Coronary artery (tissue), 2 donors: ENCODE results near the gene SYT2.

Experiments
- DNase-seq: peaks from one replicate; pipeline ENCODE4 v3.0.0-alpha.2; 2017; ENCODE audit warnings: low spot score
- H3K27ac ChIP-seq, 2 donors: fragments of 200-600 bp; sonication (generic); one replicate each; pipeline ENCODE4 v1.5.1; 2016 to 2019
- H3K4me3 ChIP-seq: fragments of 200-600 bp; sonication (generic); 2 replicates; pipeline ENCODE4 v1.5.1; 2016; ENCODE audit warnings: mild to moderate bottlenecking, moderate library complexity
- TF ChIP-seq, protein P1 (sequence below): fragments of 200-600 bp; sonication (generic); IDR thresholded peaks from one replicate; pipeline ENCODE4 v1.5.1; 2019; ENCODE audit warnings: antibody characterized with exemption

SYT2 gene

GRCh38 chr1:202710070-202711045 is at the start of gene SYT2:
Gene SYT2 (minus strand): TSS chr1:202710454. CDS start chr1:202605772, 104,682 bp downstream.
- H3K27ac ChIP-seq: no peak within 1 kb of the TSS
- TF ChIP-seq, protein P1, sequence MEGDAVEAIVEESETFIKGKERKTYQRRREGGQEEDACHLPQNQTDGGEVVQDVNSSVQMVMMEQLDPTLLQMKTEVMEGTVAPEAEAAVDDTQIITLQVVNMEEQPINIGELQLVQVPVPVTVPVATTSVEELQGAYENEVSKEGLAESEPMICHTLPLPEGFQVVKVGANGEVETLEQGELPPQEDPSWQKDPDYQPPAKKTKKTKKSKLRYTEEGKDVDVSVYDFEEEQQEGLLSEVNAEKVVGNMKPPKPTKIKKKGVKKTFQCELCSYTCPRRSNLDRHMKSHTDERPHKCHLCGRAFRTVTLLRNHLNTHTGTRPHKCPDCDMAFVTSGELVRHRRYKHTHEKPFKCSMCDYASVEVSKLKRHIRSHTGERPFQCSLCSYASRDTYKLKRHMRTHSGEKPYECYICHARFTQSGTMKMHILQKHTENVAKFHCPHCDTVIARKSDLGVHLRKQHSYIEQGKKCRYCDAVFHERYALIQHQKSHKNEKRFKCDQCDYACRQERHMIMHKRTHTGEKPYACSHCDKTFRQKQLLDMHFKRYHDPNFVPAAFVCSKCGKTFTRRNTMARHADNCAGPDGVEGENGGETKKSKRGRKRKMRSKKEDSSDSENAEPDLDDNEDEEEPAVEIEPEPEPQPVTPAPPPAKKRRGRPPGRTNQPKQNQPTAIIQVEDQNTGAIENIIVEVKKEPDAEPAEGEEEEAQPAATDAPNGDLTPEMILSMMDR: no peak
- peak within 1 kb of the TSS; percentile 63 for H3K4me3 ChIP-seq
- no peak for DNase-seq

DNA sequence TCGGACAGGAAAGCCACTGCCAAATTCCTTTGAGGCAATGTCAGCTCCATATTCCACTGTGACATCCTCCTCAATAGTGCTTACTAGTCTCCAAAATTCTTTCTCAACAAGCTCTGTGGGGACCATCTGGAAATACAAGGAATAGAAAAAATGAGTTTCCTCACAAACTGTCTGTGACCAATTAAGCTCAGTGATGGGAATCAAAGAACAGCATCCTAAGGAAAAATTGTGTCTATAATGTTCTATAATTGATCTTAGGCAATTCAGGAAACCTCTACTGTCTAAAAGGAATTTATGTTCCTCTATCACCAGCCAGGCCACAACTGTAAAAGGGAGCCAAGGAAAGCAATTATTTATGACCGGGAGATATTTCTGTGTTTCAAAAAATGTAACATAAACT is 46.1 kb upstream of the SYT2 start:
- H3K27ac ChIP-seq: no peak overlapping the region
- TF ChIP-seq, protein P1: no peak
- no peak overlapping the region for H3K4me3 ChIP-seq
- no peak for DNase-seq

DNA sequence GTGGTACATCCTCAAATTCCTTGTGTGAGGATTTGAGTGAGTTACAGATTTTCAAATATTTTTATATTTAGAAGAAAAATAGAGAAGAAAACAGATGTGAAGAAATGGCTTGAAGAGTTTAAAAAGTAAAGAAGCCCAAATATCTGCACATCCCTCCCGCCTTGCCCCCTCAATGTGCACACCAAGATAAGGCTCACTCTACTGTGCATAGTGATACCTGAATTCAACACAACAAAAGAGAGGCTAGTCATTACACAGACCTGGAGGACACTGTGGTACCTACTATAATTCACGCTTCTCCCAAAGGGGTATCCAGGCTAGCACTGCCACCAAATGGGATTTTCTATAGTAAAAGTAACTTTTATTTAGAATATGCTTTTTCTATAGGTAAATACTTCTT is 44.0 kb upstream of the SYT2 start:
- H3K4me3 ChIP-seq: no peak overlapping the region
- no peak overlapping the region for H3K27ac ChIP-seq
- TF ChIP-seq, protein P1: no peak
- DNase-seq: no peak

- Histone ChIP-seq H3K27ac (no peak overlapping the region), H3K4me3 (no peak overlapping the region)
- DNase-seq: no peak
- TF ChIP-seq, protein P1: no peak
Measured at GRCh38 chr1:202752774-202753173, 42.5 kb upstream of the SYT2 start.

DNA sequence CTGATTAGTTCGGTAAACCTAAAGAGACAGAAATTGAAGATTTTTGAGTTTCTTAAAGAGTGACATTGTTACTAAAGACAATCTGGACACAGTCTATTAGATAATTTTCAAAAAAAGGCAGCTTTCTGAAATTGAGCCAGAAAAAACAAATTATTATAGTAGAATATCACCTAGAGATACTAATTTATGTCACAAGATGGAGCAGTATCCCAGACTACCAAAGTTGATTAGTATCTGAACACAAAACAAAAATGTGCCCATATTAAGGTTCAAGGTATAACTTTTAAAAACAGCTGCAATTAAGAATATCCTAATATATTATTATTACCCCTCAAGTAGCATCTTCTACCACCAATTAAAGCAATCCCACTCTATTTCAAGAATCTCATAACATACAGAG is 40.5 kb upstream of the SYT2 start:
- TF ChIP-seq, protein P1: no peak
- Histone ChIP-seq H3K4me3 (no peak overlapping the region), H3K27ac (no peak overlapping the region)
- no peak for DNase-seq

- no peak overlapping the region for H3K4me3 ChIP-seq
- H3K27ac ChIP-seq: no peak overlapping the region
- no peak for DNase-seq
- TF ChIP-seq, protein P1: no peak
Measured at GRCh38 chr1:202750024-202750423, 39.8 kb upstream of the SYT2 start.
